ENCODE data around the gene MAGEB16. TPM values are rescaled to one million over a fixed set of nuclear protein-coding genes. Genes with fewer than 3 reads are reported as not detected.

MAGEB16 gene
- not detected for total RNA-seq

DNA sequence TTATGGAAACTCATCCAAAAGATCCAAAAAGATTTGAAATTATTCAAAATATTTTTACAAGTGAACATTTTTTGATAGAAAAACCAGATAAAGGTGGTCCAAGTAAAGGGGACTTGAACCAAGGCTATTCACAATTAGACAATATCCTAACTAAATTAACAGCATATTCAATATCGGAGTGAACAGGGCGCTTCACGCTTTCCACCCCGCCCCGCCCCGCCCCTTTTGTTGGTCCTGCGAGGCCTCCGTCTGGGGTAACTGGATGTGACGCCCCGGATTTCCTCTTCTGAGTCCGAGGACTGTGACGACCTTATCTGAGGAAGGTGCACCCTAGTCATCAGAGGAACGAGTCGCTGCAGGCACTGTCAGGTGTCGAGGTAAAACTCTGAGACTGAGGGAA lies at the start of gene MAGEB16:
MAGEB16 (plus strand) TSS at position 301 of the 400 bp plus-strand sequence. CDS start 3,855 bp downstream, outside the sequence.
- DNase-seq (ENCODE audit: low spot score), result no peak

DNA sequence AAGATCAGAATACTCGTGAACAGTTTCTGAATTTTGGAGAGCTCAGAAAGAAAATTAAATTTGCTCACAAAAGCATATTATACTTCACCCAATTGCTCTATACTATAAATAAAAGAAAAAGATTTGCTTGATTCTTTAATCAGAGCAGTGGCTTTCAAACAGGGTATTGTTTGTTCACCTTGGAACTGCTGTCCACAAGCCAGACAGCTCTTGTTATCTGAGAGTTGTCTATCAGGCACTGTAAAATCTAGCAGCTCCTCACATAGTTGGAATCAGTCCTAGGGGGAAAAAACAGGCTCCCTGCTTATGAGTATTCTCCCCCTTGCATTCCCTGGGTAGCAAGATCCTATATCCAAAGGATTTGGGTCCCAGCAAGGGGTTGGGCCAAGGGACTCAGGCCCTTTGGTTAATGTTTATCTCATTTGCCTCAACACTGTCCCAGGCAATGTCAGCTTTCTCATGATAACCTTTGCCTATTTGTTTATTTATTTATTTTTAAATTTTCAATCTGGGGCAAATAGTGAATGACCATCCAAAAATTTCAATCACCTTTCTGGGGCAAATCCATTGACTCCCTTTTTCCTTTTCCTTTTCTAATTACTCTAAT lies 24.1 kb upstream of the MAGEB16 start:
- DNase-seq (ENCODE audit: low spot score), result no peak

DNA sequence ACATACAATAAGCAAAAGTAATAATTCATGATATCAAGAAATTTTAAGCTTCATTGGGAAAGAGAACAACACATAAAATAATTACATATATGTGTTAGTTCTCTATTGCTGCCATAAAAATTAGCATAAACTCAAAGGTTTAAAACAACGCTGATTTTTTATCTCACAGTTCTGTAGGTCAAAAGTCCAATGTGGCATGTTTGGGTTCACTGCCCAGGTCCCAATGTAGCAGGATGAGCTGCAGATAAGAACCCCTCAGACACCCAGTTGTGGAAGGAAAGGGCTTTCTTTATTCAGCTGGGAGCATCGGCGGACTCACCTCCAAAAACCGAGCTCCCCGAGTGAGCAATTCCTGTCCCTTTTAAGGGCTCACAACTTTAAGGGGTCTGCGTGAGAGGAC lies 13.1 kb upstream of the MAGEB16 start:
- no peak for DNase-seq (ENCODE audit: low spot score)

DNA sequence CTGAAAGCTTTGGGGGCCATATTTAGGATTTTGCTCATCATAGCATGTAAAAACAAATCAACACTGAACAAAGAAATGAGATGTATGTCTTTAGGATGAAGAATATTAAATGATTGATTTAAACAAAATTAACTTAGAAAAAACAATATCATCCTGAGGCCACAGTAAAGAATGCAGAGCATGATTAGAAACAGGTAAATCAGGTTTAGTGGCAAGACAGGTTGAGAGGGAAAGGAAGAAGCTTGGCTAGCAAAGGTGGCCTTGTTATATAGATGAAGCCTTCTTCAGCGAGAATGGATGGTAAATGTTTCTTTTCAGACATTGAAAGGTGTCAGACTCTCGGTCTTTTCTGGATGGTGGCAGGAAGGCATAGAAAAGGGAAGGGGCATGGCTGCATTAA lies 11.9 kb upstream of the MAGEB16 start:
- DNase-seq (ENCODE audit: low spot score), result no peak

DNA sequence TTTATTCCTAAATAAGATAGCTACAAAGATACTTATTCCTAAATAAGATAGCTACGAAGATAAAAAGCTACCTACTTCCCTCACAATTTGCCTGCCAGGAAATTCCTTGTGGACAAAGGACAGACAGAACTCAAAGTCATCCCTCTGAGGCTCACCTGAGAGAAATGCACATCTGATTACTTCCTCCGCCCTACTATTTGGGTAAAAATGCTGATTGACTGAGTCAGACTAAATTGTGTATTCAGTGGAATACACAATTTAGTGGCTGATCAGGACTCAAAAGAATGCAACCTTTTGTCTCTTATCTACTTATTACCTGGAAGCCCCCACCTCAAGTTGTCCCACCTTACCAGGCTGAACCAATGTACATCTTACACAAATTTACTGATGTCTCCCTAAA lies 10.3 kb upstream of the MAGEB16 start:
- no peak for DNase-seq (ENCODE audit: low spot score)

DNA sequence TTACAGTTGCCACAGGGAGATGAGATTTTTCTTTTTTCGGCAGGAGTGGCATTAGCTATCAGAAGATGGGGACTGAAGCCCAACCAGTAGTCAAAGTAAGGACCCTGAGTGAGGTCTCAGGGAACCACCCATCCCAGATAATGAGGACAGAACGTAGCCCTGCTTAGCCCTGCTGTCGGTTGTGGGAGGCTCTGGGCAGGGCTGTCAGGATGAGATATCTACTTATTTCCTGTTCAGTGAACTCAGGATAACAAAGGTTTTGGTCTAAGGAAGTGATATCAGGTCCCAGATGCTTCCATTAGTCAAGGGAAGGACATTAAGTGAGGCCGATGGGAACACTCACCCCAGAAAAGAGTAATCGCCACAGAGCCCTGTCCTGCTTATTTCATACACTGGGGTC lies 2.3 kb downstream of the MAGEB16 start:
- no peak for DNase-seq (ENCODE audit: low spot score)

DNA sequence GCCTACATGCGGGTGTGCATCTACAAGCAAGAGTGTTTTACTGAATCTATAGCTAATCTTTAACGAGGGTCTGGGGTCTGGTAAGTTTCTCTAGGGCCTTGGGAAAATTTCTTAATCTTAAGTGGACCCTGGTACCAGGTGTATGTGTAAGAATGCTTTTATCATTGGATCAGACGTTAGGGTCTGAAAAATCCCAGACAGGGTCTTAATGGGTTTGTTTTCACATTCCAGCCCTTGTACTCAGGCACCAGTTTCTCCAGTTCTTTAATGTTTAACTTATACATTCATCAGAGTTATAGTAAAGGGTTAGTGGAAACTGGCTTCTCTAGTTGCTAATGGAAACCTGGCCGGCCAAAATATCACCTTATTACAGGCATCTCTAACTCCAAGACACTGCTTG lies 11.6 kb downstream of the MAGEB16 start:
- no peak for DNase-seq (ENCODE audit: low spot score)

DNA sequence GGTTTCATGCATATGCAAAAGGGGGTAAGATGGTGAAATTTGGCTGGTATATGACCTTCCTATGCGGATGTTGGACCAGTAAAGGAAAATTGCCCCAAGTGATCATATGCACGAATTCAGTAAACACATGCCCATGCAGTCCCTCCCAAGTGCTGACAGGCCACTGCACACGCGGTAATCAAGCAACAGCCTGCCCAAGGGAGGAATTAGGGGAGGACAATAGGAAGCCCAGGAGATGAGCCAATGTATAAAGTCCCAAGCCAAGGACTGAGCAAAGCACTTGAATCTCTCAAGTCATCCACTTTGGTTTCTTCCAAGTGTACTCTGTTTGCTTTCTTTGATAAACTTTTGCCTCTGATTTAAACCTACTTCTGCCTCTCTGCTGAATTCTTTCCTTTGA lies 21.1 kb downstream of the MAGEB16 start:
- DNase-seq (ENCODE audit: low spot score), result no peak

DNA sequence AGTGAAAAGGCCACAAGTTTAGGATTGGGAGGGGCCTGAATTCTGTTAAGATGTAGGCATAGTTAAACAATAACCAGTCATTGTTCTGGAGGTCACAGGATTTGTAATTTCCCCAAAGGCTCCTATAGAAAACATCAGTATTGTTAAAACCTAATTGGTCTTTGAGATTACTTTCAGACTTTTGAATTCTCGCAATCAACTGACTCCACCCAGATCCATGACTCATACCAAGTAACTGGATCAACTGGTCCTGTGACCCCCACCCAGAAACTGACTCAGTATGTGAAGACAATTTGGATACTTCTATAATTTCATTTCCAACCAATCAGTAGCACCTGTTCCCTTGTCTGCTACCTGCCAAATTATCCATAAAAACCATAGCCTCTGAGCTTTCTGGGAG lies 28.4 kb downstream of the MAGEB16 start:
- DNase-seq (ENCODE audit: low spot score), result no peak

DNA sequence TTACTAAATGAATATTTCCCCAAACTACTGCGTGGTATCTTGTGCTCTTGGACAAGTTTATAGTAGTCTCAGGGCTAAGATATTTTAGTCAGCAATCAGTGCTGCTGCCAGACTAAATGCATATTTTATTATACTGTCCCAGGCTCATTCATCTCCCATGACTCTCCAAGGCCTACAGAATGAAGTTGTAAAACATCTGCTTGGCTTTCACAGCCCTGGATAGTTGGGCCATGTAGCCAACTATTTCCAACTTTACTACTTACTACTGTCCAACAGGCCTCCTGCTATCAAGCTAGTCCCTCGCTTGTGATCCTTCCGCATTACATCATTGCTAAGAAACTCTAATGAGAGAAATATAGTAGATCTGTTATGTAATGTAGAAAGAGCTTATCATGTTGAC lies 31.4 kb downstream of the MAGEB16 start:
- DNase-seq (ENCODE audit: low spot score), result no peak

DNA sequence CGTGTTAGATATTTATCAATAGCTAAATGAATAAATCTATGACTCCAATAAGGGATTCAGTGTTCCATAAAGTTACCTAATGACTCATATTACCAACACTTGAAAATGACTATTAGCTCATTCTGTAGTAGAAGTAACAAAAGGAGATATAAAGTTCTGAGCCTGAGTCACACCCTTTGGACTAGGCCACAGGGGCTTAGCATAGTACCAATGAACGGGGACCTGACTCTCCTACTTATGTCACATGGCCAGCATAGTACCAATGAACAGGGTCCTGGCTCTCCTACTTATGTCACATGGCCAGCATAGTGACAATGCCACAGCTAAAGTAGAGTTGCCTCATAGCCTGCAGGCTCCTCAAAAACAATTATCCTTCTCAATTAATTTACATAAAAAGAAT lies 43.7 kb downstream of the MAGEB16 start:
- no peak for DNase-seq (ENCODE audit: low spot score)

DNA sequence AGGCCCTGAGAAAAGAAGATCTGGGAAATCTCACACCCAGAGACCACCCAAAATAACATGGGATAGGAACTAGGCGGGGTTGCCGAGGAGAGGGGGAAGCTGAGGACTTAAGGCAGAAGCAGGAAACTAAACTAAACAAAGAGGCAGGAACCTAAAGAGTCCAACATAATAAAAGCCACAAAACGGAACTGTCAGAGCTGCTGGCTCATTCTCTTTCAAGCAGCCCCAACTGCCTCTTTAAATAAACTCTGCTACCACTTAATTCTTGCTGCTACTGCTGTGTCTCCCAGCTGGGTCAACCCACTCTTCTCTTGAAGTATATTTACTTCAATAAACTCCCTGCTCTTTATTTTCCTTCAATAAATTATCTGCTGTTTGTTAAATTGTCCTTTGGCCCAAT lies 44.5 kb downstream of the MAGEB16 start:
- DNase-seq (ENCODE audit: low spot score), result no peak

DNA sequence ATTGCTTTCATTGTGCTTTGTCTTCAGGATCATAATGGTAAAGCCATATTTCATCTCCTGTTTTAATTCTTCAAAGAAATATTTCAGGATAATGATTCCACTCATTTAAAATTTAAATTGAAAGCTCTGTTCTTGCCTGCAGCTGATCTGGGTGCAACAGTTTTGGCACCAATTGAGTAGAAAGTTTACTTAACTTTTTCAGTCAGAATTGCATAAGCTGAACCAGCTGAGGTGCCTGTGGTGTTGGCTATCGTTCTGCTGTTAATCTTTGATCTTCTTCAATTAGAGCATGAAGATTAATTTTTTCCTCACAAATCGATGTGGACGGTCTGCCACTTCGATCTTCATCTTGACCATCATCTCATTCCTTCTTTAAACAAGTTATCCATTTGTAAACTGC lies 49.6 kb downstream of the MAGEB16 start:
- DNase-seq (ENCODE audit: low spot score), result no peak

Other genes starting within 250 kb of the MAGEB16 start
- 0.96 TPM for gene CFAP47, start 121.4 kb downstream of the MAGEB16 start, total RNA-seq